ENCODE measurements around the gene ZP1. TPM values are rescaled to one million over a fixed set of nuclear protein-coding genes. Genes with fewer than 3 reads are reported as not detected.

ZP1 gene
- total and polyA plus RNA-seq, 10 of the 15 experiments (the other 5 are each of a cell fraction or from before 2014, with no cell fraction given), result not detected

- no peak for TF ChIP-seq ZNF622 (IDR thresholded peaks at IDR 0.05)
- TF ChIP-seq ESRRA (IDR thresholded peaks at IDR 0.05; ENCODE audit: low read length), result no peak
- TF ChIP-seq RAD51 (IDR thresholded peaks at IDR 0.05), result peak; percentile 78
- peak; percentile 99 for TF ChIP-seq POLR2A (IDR thresholded peaks at IDR 0.05; ENCODE audit: low read depth, low read length)
- TF ChIP-seq, protein P1, sequence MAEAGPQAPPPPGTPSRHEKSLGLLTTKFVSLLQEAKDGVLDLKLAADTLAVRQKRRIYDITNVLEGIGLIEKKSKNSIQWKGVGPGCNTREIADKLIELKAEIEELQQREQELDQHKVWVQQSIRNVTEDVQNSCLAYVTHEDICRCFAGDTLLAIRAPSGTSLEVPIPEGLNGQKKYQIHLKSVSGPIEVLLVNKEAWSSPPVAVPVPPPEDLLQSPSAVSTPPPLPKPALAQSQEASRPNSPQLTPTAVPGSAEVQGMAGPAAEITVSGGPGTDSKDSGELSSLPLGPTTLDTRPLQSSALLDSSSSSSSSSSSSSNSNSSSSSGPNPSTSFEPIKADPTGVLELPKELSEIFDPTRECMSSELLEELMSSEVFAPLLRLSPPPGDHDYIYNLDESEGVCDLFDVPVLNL (IDR thresholded peaks at IDR 0.05; ENCODE audit: low read depth, low read length), result peak; percentile 70; the same call in 1 of the 2 replicates
- TF ChIP-seq PKNOX1 (IDR thresholded peaks at IDR 0.05), result peak; percentile 57
- TF ChIP-seq CEBPZ (IDR thresholded peaks at IDR 0.05; ENCODE audit: low read depth, low read length), result no peak
- TF ChIP-seq BRCA1 (IDR thresholded peaks at IDR 0.05; ENCODE audit: low read depth, low read length), result peak; percentile 42; the same call in 1 of the 2 replicates
- no peak for TF ChIP-seq BMI1 (IDR thresholded peaks at IDR 0.05; ENCODE audit: borderline replicate concordance)
- peak; percentile 63; the same call in 1 of the 2 replicates for TF ChIP-seq BACH1 (IDR thresholded peaks at IDR 0.05; ENCODE audit: borderline replicate concordance)
- no peak; the same call in 1 of the 2 replicates for TF ChIP-seq REST (IDR thresholded peaks at IDR 0.05; ENCODE audit: low read depth, low read length)
- peak; percentile 65; the same call in 1 of the 2 replicates for TF ChIP-seq ZNF207 (IDR thresholded peaks at IDR 0.05; ENCODE audit: borderline replicate concordance)
- no peak for TF ChIP-seq SUZ12 (IDR thresholded peaks at IDR 0.05; ENCODE audit: unreplicated experiment)
- TF ChIP-seq SPI1 (IDR thresholded peaks at IDR 0.05; ENCODE audit: borderline replicate concordance, insufficient read depth, low read depth, low read length), result no peak
- no peak for TF ChIP-seq NRF1 (conservative IDR thresholded peaks at IDR 0.05; ENCODE audit: low read depth, low read length)
- TF ChIP-seq CHD4 (IDR thresholded peaks at IDR 0.05), result no peak
- TF ChIP-seq POU2F2 (IDR thresholded peaks at IDR 0.05; ENCODE audit: borderline replicate concordance, low read depth, low read length), result peak; percentile 81; the same call in 2 of the 3 replicates
- no peak for TF ChIP-seq STAT3 (IDR thresholded peaks at IDR 0.05; ENCODE audit: low read depth, low read length)
Observed at GRCh38 chr11:60906132-60906972, 39.0 kb downstream of the ZP1 start, which contains the start of gene PRPF19 (continued).
